Brain microvascular endothelial cell (primary cell): ENCODE measurements around the gene ZNF277.

Experiments
- DNase-seq: peaks from one replicate; pipeline ENCODE4 v3.0.0-alpha.2; 2020
- H3K27ac ChIP-seq: fragments of 250-450 bp; sonication (Bioruptor Pico); 2 replicates; pipeline ENCODE4 v1.5.1; 2020; ENCODE audit warnings: mild to moderate bottlenecking, moderate library complexity
- H3K27me3 ChIP-seq: fragments of 250-450 bp; sonication (Bioruptor Pico); replicated peaks from 2 replicates; pipeline ENCODE4 v1.5.1; 2020; ENCODE audit warnings: mild to moderate bottlenecking
- H3K36me3 ChIP-seq: fragments of 250-450 bp; sonication (Bioruptor Pico); replicated peaks from 2 replicates; pipeline ENCODE4 v1.5.1; 2020; ENCODE audit warnings: mild to moderate bottlenecking
- H3K4me3 ChIP-seq: 2 replicates; pipeline ENCODE4 v1.5.1; 2011; ENCODE audit warnings: low read depth, mild to moderate bottlenecking, control low read depth, low read length, moderate library complexity
- CTCF ChIP-seq: IDR thresholded peaks from 2 replicates; pipeline ENCODE4 v1.5.1; 2011; ENCODE audit warnings: low read depth, mild to moderate bottlenecking, moderate library complexity, low read length, control low read depth, inconsistent platforms; ENCODE audit errors: missing control alignments
- in situ Hi-C: cut with HindIII; loops from 2 replicates; pipeline ENCODE4 v1.10.0; 2017; ENCODE audit warnings: low sequenced_read_pairs, low pct_ligation_motif_present

Gene ZNF277

DNA sequence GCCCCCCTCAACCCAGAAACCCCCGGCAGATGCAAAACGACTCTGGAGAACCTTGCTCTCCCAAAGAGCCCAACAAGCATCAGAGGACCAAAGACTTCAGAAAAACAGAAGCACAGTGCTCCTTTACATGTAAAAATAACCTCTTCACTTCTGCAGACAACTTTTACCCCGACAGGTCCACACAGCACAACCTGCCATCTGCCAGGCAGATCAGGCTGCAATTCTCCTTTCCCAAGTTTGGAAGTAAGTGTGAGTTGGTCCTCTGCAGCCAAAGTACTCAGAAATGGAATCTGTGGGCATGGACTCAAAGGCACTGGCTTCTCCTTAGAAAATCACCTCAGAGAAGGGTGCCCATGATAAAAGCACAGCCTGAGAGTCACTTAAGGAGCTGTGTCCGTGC is 26.3 kb upstream of the ZNF277 start:
- no peak for TF ChIP-seq CTCF
- in situ Hi-C loops = no loop called here
- Histone ChIP-seq H3K36me3 (no peaks in the 10 kb centered on the region), H3K27me3 (no peaks in the 10 kb centered on the region), H3K27ac (no peak overlapping the region), H3K4me3 (no peak overlapping the region)
- no peak for DNase-seq

GRCh38 chr7:112182749-112183148 is 23.7 kb upstream of the ZNF277 start:
- H3K27ac ChIP-seq = no peak overlapping the region
- no peaks in the 10 kb centered on the region for H3K27me3 ChIP-seq
- in situ Hi-C loops = no loop called here
- H3K36me3 ChIP-seq = no peaks in the 10 kb centered on the region
- DNase-seq = no peak
- no peak overlapping the region for H3K4me3 ChIP-seq
- no peak for TF ChIP-seq CTCF

GRCh38 chr7:112183266-112183665 is 23.2 kb upstream of the ZNF277 start:
- in situ Hi-C loops = no loop called here
- no peaks in the 10 kb centered on the region for H3K36me3 ChIP-seq
- TF ChIP-seq CTCF = no peak
- H3K27me3 ChIP-seq = no peaks in the 10 kb centered on the region
- no peak for DNase-seq
- no peak overlapping the region for H3K27ac ChIP-seq
- no peak overlapping the region for H3K4me3 ChIP-seq

DNA sequence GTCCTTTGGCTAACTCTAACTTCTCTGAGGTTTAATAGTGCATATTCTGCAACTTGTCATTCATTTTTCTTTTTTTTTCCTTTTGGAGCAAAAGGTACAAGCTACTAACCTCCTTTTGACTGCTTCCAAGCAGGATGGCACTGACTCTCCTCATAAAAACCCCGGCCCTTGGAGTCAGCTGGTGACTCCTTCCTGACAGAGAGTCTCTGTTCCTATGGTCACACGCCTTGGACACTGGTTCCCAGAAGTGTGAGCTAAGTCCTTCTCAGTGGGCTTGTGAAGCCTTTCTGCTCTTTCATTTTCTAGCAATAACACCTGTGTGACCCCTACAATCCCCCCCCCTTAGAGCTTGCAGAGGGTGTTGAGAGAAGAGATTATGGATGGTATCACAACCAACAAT is 22.0 kb upstream of the ZNF277 start:
- H3K27ac ChIP-seq = no peak overlapping the region
- in situ Hi-C loops = no loop called here
- H3K27me3 ChIP-seq = no peaks in the 10 kb centered on the region
- no peak overlapping the region for H3K4me3 ChIP-seq
- no peak for DNase-seq
- H3K36me3 ChIP-seq = no peaks in the 10 kb centered on the region
- TF ChIP-seq CTCF = no peak

DNA sequence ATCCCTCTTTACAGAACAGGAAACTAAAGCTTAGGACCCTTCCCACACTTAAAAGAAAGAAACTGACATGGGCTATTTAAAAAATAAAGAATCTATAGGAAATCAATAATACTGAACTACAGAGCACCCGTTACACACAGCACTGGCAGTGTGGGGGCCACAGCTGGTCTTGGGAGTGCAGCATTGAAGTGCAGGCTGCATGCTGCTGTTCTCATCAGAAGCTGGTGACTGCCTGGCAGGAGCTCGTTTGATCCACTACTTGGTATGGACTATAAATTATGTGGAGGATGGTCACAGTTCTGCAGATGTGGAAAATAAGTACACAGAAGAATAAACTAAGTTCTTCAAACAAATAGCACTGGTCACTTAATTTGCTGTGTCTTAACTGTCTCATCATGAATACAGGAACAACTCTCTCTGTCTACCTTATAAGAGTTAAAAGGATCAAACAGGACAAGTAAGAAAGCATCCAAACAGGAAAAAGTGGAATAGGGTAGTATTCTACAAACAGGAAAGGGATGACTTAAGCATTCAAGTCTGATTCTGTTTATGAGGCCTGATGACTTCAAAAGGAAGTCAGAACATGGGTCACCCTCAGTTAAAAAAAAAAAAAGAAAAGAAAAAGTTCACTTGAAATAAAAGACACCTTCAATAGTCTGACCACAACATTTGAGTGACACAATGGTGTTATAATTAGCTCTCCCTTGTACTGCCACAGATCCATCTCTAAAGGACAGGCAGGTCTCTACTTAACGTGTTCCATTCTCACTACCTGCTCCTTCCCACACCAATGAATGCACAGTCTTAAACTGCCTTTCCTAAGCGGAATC is 21.3 kb upstream of the ZNF277 start:
- DNase-seq = no peak
- H3K36me3 ChIP-seq = no peaks in the 10 kb centered on the region
- no peak overlapping the region for H3K4me3 ChIP-seq
- H3K27me3 ChIP-seq = no peaks in the 10 kb centered on the region
- H3K27ac ChIP-seq = no peak overlapping the region
- no peak for TF ChIP-seq CTCF
- in situ Hi-C loops = no loop called here

GRCh38 chr7:112186300-112186699 is 20.2 kb upstream of the ZNF277 start:
- no peak for TF ChIP-seq CTCF
- in situ Hi-C loops = no loop called here
- H3K27ac ChIP-seq = no peak overlapping the region

More at GRCh38 chr7:112186300-112186699, 20.2 kb upstream of the ZNF277 start:
- DNase-seq = no peak
- Histone ChIP-seq H3K36me3 (no peaks in the 10 kb centered on the region), H3K27me3 (no peaks in the 10 kb centered on the region), H3K4me3 (no peak overlapping the region)
